ENCODE results near the gene RNF157.

GRCh38 chr17:76092526-76093413, 147.5 kb downstream of the RNF157 start:
- TF ChIP-seq POLR2A (IDR thresholded peaks at IDR 0.05; ENCODE audit: low read length) (no peak), GATA1 (IDR thresholded peaks at IDR 0.05; ENCODE audit: low read depth, low read length) (no peak)
